GM10847 (cell line): ENCODE results near the gene OSBP2.

Experiments
- POLR2A ChIP-seq: IDR thresholded peaks from 2 replicates; pipeline ENCODE4 v1.6.1; 2011; ENCODE audit not compliant: insufficient read length; ENCODE audit errors: extremely low read depth

OSBP2 gene

GRCh38 chr22:30694640-30695350 lies at the start of gene OSBP2:
TSS of gene OSBP2 (plus strand) at chr22:30694874. CDS start at chr22:30694910, 36 bp downstream.
- TF ChIP-seq POLR2A, result no peak

DNA sequence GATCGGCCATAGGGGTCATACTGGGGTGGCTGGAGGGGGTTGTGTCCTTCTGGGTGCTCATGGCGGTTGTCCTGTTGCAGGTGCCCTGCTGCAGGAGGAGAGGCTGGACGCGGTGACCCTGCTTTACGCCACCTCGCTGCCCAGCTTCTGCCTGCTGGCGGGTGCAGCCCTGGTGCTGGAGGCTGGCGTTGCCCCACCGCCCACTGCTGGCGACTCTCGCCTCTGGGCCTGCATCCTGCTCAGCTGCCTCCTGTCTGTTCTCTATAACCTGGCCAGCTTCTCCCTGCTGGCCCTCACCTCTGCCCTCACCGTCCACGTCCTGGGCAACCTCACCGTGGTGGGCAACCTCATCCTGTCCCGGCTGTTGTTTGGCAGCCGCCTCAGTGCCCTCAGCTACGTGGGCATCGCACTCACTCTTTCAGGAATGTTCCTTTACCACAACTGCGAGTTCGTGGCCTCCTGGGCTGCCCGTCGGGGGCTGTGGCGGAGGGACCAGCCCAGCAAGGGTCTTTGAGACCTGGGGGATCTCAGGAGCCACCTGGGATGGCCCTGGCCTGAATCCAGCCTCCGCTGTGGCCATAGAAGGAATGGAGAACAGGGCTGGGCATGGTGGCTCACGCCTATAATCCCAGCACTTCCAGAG lies 48.0 kb upstream of the OSBP2 start:
- no peak for TF ChIP-seq POLR2A

- TF ChIP-seq POLR2A, result no peak
Observed at GRCh38 chr22:30647536-30647935, 47.1 kb upstream of the OSBP2 start.

GRCh38 chr22:30648825-30649224 lies 45.8 kb upstream of the OSBP2 start:
- no peak for TF ChIP-seq POLR2A

DNA sequence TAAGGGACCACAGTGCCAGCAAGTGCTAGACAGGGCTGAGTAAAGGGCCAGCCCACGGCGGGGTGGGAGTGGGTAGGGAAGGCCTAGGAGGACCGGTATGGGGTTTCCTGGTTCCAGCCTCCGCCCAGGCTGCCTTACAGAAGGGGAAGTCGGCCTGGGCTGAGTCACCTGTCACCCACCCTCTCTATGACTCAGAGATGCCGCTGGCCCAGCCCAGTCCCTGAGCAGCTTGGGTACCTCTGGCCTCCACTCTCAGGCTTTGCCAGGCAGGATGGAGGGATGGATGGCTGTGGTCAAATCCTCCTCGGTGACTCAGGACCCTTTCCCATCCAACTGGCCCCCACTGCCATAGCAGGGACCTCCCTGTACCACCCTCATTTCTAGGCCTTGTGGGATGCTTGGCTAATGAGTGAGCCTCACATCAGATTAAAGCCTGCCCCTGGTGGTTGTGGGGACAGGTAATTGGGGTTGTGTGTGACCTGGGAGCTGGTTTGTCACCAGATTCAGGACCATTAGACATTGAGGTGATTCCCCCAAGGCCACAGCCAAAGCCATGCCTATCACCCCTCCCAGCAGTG lies 45.2 kb upstream of the OSBP2 start:
- TF ChIP-seq POLR2A, result no peak

- TF ChIP-seq POLR2A, result no peak
Observed at GRCh38 chr22:30650508-30651116, 44.1 kb upstream of the OSBP2 start.

DNA sequence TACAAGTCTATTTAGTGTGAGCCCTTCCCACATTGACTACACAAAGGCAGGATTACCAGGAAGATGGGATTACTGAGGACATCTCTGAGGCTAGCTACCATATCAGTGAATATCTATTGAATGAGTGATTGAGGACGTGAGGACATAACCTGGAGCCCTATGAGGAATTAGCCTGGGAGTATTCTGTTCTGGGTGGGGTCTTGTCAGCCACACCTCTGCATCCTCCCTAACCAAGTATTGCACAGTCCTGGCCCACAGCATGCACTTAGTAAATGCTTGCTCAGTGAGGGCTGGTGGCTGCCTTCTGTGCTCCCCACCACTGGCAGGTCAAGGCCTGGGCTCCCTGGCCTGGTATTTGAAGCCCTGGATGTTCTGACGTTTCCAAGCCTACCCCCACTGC lies 41.8 kb upstream of the OSBP2 start:
- no peak for TF ChIP-seq POLR2A

DNA sequence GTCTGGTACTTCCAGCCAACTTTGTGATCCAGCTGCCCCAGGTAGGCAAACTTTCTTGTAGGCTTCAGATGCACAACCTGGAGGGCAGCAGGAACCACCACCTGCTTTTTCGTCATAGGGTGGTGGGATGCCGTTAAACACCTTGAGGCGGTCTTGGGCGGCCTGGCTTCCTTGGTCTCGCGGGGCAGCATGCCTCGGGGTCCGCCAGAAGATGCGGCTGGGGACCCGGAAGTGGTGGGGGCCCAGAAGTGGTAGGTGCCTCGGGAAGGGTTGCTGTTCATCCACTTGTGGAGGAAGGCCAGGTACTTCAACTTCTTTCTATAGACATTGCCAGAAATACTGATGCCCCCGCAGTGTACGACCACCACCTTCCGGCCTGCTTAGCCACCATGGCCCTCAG lies 40.3 kb upstream of the OSBP2 start:
- no peak for TF ChIP-seq POLR2A

DNA sequence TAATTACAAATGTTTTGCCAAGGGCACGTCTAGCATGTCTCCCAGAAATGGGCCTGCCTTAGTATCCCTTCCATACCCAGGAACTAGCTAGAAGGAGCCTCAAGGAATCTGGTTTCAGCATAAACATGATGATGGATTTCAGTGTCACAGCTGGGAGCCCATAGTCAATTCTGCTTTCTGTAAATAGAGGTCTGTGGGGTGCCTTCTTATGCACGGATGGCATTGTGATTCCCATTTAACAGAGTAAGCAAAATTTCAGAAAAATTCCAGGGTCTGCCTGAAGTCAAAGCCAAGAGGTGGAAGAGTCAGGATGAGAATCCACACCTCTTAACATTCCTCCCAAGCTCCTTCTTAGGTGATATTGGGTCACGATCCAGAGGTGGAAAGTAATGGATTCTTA lies 39.1 kb upstream of the OSBP2 start:
- no peak for TF ChIP-seq POLR2A

GRCh38 chr22:30662040-30662439 lies 32.6 kb upstream of the OSBP2 start:
- no peak for TF ChIP-seq POLR2A

DNA sequence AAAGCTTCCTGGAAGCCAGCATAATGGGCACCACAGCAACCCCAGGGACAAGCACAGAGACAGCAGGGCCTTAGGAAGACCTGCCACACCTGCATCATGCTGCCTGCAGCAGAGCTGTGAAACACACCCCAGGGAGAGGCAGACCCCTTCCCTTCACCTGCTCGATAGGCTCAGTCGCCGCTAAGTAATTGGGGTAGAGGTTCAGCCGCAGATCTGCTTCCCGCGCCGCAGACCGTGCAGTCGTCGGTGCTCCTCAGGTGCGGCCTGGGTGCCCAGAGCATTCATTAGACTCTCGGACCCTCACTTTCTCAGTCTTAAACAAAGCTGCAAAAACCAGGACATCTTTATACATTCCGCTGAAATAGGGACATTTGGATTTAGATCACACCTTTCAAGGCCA lies 29.9 kb upstream of the OSBP2 start:
- no peak for TF ChIP-seq POLR2A

DNA sequence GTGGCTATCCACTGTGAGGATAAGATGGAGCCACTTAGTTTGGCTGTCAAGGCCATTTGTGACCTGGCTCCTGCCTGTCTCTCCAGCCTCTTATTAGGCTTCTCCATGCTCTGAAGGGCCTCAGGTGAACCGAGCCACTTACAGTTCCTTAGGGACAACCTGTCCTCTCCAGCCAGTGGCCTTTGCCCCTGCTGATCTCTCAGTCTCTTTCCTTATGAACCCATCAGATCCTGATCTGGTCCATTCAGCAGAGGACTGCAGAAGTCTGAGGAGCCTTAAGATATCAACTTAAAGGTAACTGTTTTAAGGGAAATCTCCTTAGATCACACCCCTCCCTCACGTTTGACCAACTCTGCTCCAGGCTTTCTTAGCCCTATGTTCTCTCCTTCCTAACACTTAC lies 29.4 kb upstream of the OSBP2 start:
- no peak for TF ChIP-seq POLR2A

- TF ChIP-seq POLR2A, result no peak
Observed at GRCh38 chr22:30665786-30666185, 28.9 kb upstream of the OSBP2 start.

DNA sequence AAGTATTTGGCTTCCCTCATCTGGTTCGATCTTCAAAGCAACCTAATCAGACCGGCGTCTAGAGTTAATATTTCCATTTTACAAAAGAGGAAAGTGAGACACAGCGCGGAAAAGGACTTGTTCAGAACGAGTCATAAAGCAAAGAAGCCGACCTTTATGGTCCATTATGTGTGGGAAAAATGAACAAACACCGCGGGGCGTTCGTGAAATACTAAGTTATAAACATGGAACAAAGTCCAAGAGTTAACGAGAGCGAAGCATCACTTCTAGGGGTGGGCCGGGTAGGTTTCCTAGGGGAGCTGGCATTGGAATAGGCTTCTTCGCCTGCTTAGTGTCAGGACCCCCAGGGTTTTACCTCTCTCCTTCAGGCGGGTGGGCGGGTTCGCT lies 27.6 kb upstream of the OSBP2 start:
- no peak for TF ChIP-seq POLR2A

DNA sequence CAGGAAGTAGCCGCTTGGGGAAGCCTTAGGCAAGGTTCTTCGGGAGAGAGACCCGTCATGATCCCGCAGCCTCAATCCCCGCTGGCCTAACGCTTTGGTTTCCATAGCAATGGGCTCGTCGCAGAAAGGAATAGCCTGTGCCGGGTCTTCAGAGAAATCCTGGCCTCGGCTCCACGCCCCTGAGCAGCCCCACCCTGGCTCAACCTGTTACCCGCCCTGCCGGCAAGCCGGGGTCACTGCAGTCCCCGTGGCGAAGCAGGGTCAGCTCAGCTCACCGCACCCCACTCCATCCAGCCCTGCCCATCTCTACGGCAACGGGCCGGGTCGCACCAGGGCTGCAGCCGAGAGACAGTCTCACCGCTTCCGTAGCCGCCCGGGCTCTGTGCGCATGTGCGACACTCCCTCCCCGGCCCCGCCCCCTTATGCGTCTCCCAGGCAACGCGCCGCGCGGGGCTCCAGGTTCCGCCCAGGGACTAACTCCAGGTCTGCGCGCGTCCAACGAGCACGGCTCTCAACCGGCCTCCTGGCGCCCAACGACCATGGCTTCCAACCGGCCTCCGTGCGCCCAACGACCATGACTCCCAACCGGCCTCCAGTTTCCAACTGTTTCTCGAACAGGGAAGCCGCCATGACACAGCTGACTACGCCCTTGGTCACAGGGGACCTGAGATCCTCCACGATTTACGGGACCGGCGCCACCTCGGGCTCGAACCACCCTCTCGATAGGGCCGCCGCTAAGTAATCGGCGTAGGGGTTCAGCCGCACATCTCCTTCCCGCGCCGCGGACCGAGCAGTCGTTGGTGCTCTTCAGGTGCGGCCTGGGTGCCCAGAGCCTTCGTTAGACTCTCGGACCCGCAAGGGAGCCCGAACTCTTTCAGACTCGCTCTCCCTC lies 26.9 kb upstream of the OSBP2 start, which contains the start of gene DUSP18:
TSS of gene DUSP18 (minus strand) at position 382 of the 892 bp plus-strand sequence. CDS start 3,872 bp downstream, outside the sequence.
- no peak for TF ChIP-seq POLR2A
